CD4-positive, alpha-beta T cell treated with Interferon gamma for 1 hour (primary cell): ENCODE data around the gene QRFP.

Source experiments
- DNase-seq: peaks from one replicate; pipeline ENCODE4 v3.0.0-alpha.2; 2020

The QRFP gene

GRCh38 chr9:130933114-130934046 lies 36.8 kb upstream of the QRFP start:
- no peak for DNase-seq

- no peak for DNase-seq
These were observed 35.9 kb upstream of the QRFP start for GRCh38 chr9:130932255-130933079.

GRCh38 chr9:130931508-130932254 lies 35.1 kb upstream of the QRFP start:
- DNase-seq, result no peak

GRCh38 chr9:130930804-130931349 lies 34.3 kb upstream of the QRFP start:
- no peak for DNase-seq

GRCh38 chr9:130930132-130930803 lies 33.7 kb upstream of the QRFP start:
- DNase-seq, result no peak

GRCh38 chr9:130929571-130930038 lies 33.0 kb upstream of the QRFP start:
- no peak for DNase-seq

- DNase-seq, result no peak
These were observed 31.6 kb upstream of the QRFP start for GRCh38 chr9:130927995-130928900.

GRCh38 chr9:130927338-130927737 lies 30.7 kb upstream of the QRFP start:
- DNase-seq, result no peak

GRCh38 chr9:130925050-130925678 lies 28.6 kb upstream of the QRFP start:
- DNase-seq, result no peak

GRCh38 chr9:130924448-130924788 lies 27.8 kb upstream of the QRFP start:
- no peak for DNase-seq

- DNase-seq, result no peak
These were observed 27.2 kb upstream of the QRFP start for GRCh38 chr9:130923611-130924447.

- no peak for DNase-seq
These were observed 26.4 kb upstream of the QRFP start for GRCh38 chr9:130922893-130923610.

- no peak for DNase-seq
These were observed 25.6 kb upstream of the QRFP start for GRCh38 chr9:130921989-130922892.

GRCh38 chr9:130921300-130921988 lies 24.8 kb upstream of the QRFP start:
- no peak for DNase-seq

- DNase-seq, result no peak
These were observed 24.2 kb upstream of the QRFP start for GRCh38 chr9:130920762-130921299.

GRCh38 chr9:130920233-130920632 lies 23.6 kb upstream of the QRFP start:
- no peak for DNase-seq
